ENCODE results near the gene MAGI1.

The MAGI1 gene

GRCh38 chr3:65478551-65479500, 559.9 kb downstream of the MAGI1 start:
- TF ChIP-seq ELF4 (IDR thresholded peaks at IDR 0.05) = no peak
- CTCF ChIA-PET = no interaction called here
- POLR2A ChIA-PET = no interaction called here
- no peak for DNase-seq (ENCODE audit: extremely low spot score)

GRCh38 chr3:65473736-65474135, 565.0 kb downstream of the MAGI1 start:
- DNase-seq (ENCODE audit: extremely low spot score) = no peak
- POLR2A ChIA-PET = no interaction called here
- CTCF ChIA-PET = interaction anchor here (0.8 kb wide), 1 partner anchor 9 kb away, joined by 3 read pairs; no protein-coding TSS in a partner anchor
- TF ChIP-seq HDGF (IDR thresholded peaks at IDR 0.05; ENCODE audit: borderline replicate concordance) (no peak), PKNOX1 (IDR thresholded peaks at IDR 0.05) (no peak), TARDBP (IDR thresholded peaks at IDR 0.05) (no peak), FOXA1 (IDR thresholded peaks at IDR 0.05) (no peak), NFRKB (IDR thresholded peaks at IDR 0.05) (no peak), FOXM1 (IDR thresholded peaks at IDR 0.05; ENCODE audit: borderline replicate concordance) (no peak), SP1 (IDR thresholded peaks at IDR 0.05) (no peak), LEF1 (IDR thresholded peaks at IDR 0.05; ENCODE audit: borderline replicate concordance) (no peak), SUZ12 (IDR thresholded peaks at IDR 0.05) (no peak), ARNT (IDR thresholded peaks at IDR 0.05) (no peak), BHLHE40 (IDR thresholded peaks at IDR 0.05; ENCODE audit: borderline replicate concordance) (no peak), CTBP1 (IDR thresholded peaks at IDR 0.05; ENCODE audit: borderline replicate concordance) (no peak), ZNF384 (IDR thresholded peaks at IDR 0.05) (no peak), FOXK2 (IDR thresholded peaks at IDR 0.05) (no peak)

- TF ChIP-seq SUZ12 (IDR thresholded peaks at IDR 0.05) (no peak), HDGF (IDR thresholded peaks at IDR 0.05; ENCODE audit: borderline replicate concordance) (no peak), LEF1 (IDR thresholded peaks at IDR 0.05; ENCODE audit: borderline replicate concordance) (no peak), L3MBTL2 (conservative IDR thresholded peaks at IDR 0.05) (no peak), TARDBP (IDR thresholded peaks at IDR 0.05) (no peak), ELF4 (IDR thresholded peaks at IDR 0.05) (no peak), CTBP1 (IDR thresholded peaks at IDR 0.05; ENCODE audit: borderline replicate concordance) (no peak), ZNF384 (IDR thresholded peaks at IDR 0.05) (no peak), NFRKB (IDR thresholded peaks at IDR 0.05) (no peak), FOXM1 (IDR thresholded peaks at IDR 0.05; ENCODE audit: borderline replicate concordance) (no peak), FOXA1 (IDR thresholded peaks at IDR 0.05) (no peak), BHLHE40 (IDR thresholded peaks at IDR 0.05; ENCODE audit: borderline replicate concordance) (no peak), PKNOX1 (IDR thresholded peaks at IDR 0.05) (no peak), SP1 (IDR thresholded peaks at IDR 0.05) (no peak), ARNT (IDR thresholded peaks at IDR 0.05) (no peak), FOXK2 (IDR thresholded peaks at IDR 0.05) (no peak)
- no peak for DNase-seq (ENCODE audit: extremely low spot score)
- POLR2A ChIA-PET = no interaction called here
- CTCF ChIA-PET = no interaction called here
Measured at GRCh38 chr3:65472501-65472900, 566.2 kb downstream of the MAGI1 start.

- ChIA-PET POLR2A (no interaction called here), CTCF (no interaction called here)
- no peak for TF ChIP-seq SUZ12 (IDR thresholded peaks at IDR 0.05)
- TF ChIP-seq L3MBTL2 (conservative IDR thresholded peaks at IDR 0.05) = no peak
- no peak for TF ChIP-seq FOXK2 (IDR thresholded peaks at IDR 0.05)
- no peak for TF ChIP-seq ZNF384 (IDR thresholded peaks at IDR 0.05)
- no peak for TF ChIP-seq CTBP1 (IDR thresholded peaks at IDR 0.05; ENCODE audit: borderline replicate concordance)
- no peak for TF ChIP-seq TARDBP (IDR thresholded peaks at IDR 0.05)
- TF ChIP-seq FOXA1 (IDR thresholded peaks at IDR 0.05) = no peak
- no peak for TF ChIP-seq ARNT (IDR thresholded peaks at IDR 0.05)
- TF ChIP-seq BHLHE40 (IDR thresholded peaks at IDR 0.05; ENCODE audit: borderline replicate concordance) = no peak
- TF ChIP-seq PKNOX1 (IDR thresholded peaks at IDR 0.05) = no peak
- TF ChIP-seq SP1 (IDR thresholded peaks at IDR 0.05) = no peak
- no peak for DNase-seq (ENCODE audit: extremely low spot score)
Measured at GRCh38 chr3:65466300-65466988, 572.3 kb downstream of the MAGI1 start.

- no peak for DNase-seq (ENCODE audit: extremely low spot score)
- ChIA-PET CTCF (no interaction called here), POLR2A (no interaction called here)
- TF ChIP-seq ARNT (IDR thresholded peaks at IDR 0.05) (no peak), SP1 (IDR thresholded peaks at IDR 0.05) (no peak), FOXA1 (IDR thresholded peaks at IDR 0.05) (no peak), ELF4 (IDR thresholded peaks at IDR 0.05) (no peak)
Measured at GRCh38 chr3:65449841-65450428, 588.8 kb downstream of the MAGI1 start.

- POLR2A ChIA-PET = no interaction called here
- DNase-seq (ENCODE audit: extremely low spot score) = no peak
- TF ChIP-seq ZNF384 (IDR thresholded peaks at IDR 0.05) = no peak
- no peak for TF ChIP-seq CTBP1 (IDR thresholded peaks at IDR 0.05; ENCODE audit: borderline replicate concordance)
- peak; percentile 50; the same call in 1 of the 2 replicates for TF ChIP-seq PKNOX1 (IDR thresholded peaks at IDR 0.05)
- CTCF ChIA-PET = interaction anchor here (1.1 kb wide), 1 partner anchor 225 kb away, joined by 4 read pairs; no protein-coding TSS in a partner anchor
Measured at GRCh38 chr3:65448120-65448519, 590.6 kb downstream of the MAGI1 start.

Data from HEK293T (cell line).